ENCODE measurements around the gene PLN. TPM values are rescaled to one million over a fixed set of nuclear protein-coding genes. Genes with fewer than 3 reads are reported as not detected.

The PLN gene
- total RNA-seq, 3 donors from 2014 or later: 2.9 to 5.7 (median 4.6) TPM

- H3K27ac ChIP-seq: no peak overlapping the region
- no peaks in the 10 kb centered on the region for H3K36me3 ChIP-seq
- H3K9me3 ChIP-seq: peaks cover 0 to 7% of the 10 kb centered on the region in 2 donors
- no peak overlapping the region for H3K4me3 ChIP-seq
- TF ChIP-seq POLR2A (IDR thresholded peaks at IDR 0.05) (no peak), CTCF (IDR thresholded peaks at IDR 0.05) (no peak), POLR2AphosphoS5 (IDR thresholded peaks at IDR 0.05) (no peak)
- no peak for DNase-seq (ENCODE audit: low spot score in 2 of 2)
- intact Hi-C loops (cut with DNase I; ENCODE audit: low total_unique reads): no loop called here
- no peaks in the 10 kb centered on the region for H3K4me1 ChIP-seq
- no peaks in the 10 kb centered on the region for H3K27me3 ChIP-seq
These were observed 55.3 kb downstream of the PLN start for GRCh38 chr6:118603372-118603771.

GRCh38 chr6:118606268-118606667 is 58.2 kb downstream of the PLN start:
- DNase-seq (ENCODE audit: low spot score in 2 of 2): no peak
- H3K4me3 ChIP-seq: no peak overlapping the region
- no peaks in the 10 kb centered on the region for H3K27me3 ChIP-seq
- no peak overlapping the region for H3K27ac ChIP-seq
- no peak for TF ChIP-seq POLR2A (IDR thresholded peaks at IDR 0.05)
- TF ChIP-seq POLR2AphosphoS5 (IDR thresholded peaks at IDR 0.05): no peak
- no peak for TF ChIP-seq CTCF (IDR thresholded peaks at IDR 0.05)
- no peaks in the 10 kb centered on the region for H3K36me3 ChIP-seq
- intact Hi-C loops (cut with DNase I; ENCODE audit: low total_unique reads): no loop called here
- no peaks in the 10 kb centered on the region for H3K4me1 ChIP-seq
- H3K9me3 ChIP-seq: peaks cover 0 to 7% of the 10 kb centered on the region in 2 donors

GRCh38 chr6:118606858-118607257 is 58.8 kb downstream of the PLN start:
- TF ChIP-seq POLR2AphosphoS5 (IDR thresholded peaks at IDR 0.05) (no peak), CTCF (IDR thresholded peaks at IDR 0.05) (no peak), POLR2A (IDR thresholded peaks at IDR 0.05) (no peak)
- no peak for DNase-seq (ENCODE audit: low spot score in 2 of 2)
- Histone ChIP-seq H3K4me1 (no peaks in the 10 kb centered on the region), H3K27ac (no peak overlapping the region), H3K4me3 (no peak overlapping the region), H3K9me3 (peaks cover 0 to 7% of the 10 kb centered on the region in 2 donors), H3K27me3 (no peaks in the 10 kb centered on the region), H3K36me3 (no peaks in the 10 kb centered on the region)
- intact Hi-C loops (cut with DNase I; ENCODE audit: low total_unique reads): no loop called here

Other genes starting within 250 kb of the PLN start
- gene CEP85L, start 103.3 kb downstream of the PLN start, total RNA-seq: 10 to 100 TPM; 12.7 to 17.3 (median 15.7) TPM